GM21526 (cell line): ENCODE data around the gene TRIM41.
"Not testable (repeated sequence)": the region's sequence is repeated elsewhere in the genome, so short reads cannot be mapped to it uniquely, and the experiment has no call there.

Experiments
- ATAC-seq: cut with Tn5 transposase; IDR thresholded peaks from one replicate; pipeline ENCODE4 v1.9.1; 2021; ENCODE audit warnings: moderate library complexity; ENCODE audit not compliant: unreplicated experiment, low FRiP score

Gene TRIM41

DNA sequence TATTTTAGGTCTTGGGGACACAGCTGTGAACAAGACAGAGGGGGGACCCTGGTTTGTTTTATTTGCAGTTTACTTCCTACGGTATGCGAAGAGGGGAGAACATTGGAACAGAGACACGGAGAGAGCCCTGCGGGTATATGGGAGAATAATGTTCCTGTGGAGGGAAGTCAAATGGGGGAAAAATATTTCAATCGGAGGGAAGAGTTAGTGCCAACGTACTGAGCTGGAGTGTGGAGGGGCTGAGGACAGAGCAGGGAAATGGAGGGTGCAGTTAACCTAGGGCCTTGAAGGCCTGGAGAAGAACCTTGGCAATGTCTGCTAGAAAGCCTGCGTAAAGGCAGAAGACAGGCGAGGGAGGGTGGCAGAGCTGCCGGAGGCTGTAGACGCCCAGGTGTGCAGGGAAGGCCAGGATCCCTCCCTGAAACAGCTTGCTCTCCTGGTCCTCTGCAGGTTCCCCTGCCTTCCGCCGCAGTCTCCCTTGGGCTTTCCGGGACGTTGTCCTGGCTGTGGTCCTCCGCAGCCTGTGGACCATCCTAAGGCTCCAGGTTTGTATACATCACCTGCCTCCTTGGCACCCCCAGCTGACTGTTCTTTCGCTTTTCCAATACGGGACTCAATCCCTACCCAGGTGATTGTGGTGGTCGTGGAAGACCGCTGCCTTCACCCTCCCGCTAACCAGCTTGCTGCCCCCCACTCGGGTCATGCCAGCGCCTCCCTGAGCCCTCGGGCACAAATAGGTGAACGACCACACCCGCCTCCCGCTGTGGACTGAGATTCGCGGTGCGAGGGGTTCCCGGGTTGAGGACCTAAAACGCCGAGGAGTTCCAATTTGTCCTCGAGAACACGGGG, 22.6 kb downstream of the TRIM41 start:
- ATAC-seq = peak; percentile 2

- ATAC-seq = peak; percentile 30
Observed at GRCh38 chr5:181246276-181247049, 23.4 kb downstream of the TRIM41 start.

GRCh38 chr5:181248277-181248676, 25.2 kb downstream of the TRIM41 start:
- ATAC-seq = no peak

GRCh38 chr5:181255276-181255675, 32.2 kb downstream of the TRIM41 start:
- no peak for ATAC-seq

DNA sequence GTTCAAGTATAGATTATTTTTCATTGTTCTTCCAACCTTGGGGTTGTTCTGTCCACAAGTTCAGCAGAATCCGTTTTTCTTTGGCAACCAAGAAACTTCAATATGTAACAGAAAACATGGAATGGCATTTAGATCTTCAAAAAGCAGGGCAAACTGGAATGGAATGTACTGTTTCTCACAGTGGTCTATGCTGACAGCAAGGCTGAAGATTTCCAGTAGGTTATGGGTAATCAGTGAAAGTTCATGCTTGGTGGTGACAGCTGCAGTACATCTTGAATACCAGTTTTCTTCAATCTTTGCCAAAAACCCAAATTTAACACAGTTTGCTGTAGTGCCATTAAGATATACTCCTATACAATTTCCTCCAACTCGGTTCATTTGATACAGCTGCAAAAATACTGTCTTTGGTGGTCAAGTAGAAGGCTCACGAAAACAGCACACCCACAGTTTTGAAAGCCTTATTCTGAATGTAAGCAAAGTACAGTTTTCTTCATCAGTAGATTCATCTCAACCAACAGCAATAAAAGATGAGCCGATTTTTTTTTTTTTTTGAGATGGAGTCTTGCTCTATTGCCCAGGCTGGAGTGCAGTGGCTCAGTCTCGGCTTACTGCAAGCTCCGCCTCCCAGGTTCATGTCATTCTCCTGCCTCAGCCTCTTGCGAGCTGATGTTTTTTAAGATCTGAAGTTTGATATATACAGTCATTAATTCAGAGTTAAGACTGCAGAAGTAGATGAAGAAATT, 32.9 kb downstream of the TRIM41 start:
- ATAC-seq = no peak

GRCh38 chr5:181258576-181258975, 35.5 kb downstream of the TRIM41 start:
- no peak for ATAC-seq

- ATAC-seq = no peak
Observed at GRCh38 chr5:181259283-181259682, 36.2 kb downstream of the TRIM41 start.

GRCh38 chr5:181259974-181260719, 37.1 kb downstream of the TRIM41 start:
- ATAC-seq = no peak

DNA sequence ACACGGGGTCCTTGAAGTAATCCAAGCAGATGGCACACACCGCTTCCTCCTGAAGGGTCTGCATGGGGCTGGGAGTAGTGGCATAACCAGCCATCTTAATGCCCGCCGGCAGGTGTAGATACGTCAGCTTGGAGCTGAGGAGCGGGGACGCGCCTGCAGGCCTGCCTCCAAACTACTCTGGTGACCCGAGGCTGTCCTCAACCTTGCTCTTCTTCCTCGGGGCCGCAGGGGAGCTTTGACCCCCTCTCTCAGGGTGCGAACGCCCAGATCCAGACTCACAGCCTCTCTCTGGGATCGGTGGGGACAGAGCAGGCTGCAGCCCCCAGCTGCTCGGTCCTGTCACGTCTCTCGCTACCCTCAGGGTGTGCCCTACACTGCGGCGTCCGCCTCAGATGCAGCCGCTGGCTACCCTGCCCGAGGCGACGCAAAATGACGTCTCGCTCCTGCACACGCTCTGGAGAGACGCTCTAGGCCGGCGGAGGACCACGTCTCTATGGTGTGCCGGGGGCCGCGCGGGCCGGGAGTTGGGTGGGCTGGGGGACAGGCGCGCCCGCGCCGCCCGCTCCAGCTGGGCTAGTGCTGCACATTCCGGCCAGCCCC, 37.7 kb downstream of the TRIM41 start, which contains the start of gene TRIM52:
Gene TRIM52 (minus strand): TSS at position 424 of the 600 bp plus-strand sequence. CDS start 330 bp downstream, at position 94.
- ATAC-seq = peak; percentile 83

DNA sequence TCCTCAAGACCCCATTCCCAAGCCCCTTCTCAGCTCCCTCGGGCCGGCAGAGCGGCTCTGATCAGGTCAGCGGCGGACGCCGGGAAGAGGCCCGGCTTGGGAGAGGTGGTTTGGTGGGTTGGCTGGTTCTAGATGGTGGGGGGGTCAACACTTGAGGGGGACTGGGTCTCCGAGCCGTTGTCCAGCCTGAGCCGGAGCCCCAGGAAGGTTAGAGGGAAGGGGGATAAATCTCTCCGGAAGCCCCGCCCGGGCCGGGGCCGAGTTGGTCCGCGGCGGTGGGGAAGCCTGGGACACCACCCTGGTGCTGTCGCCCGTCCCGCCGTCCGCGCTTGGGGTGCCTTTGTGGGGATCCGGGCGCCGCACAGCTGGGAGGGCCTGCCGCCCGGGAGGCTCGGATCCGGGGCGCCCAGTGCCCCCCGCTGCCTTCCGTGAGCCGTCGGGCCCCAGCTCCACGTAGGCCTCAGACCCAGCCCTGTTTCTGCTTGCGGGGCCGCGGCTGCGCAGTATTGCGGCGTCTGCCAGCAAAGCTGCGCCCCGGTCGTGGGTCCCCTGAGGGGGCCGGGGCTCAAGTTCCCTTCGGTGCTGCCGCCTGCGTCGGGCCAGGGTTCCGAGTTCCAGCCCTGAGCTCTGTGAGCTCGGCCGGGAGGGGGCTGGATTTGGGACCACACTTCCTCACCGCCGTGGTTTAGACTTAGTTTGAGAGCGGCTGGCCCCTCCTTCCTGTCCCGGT, 38.4 kb downstream of the TRIM41 start:
- peak; percentile 50 for ATAC-seq

- no peak for ATAC-seq
Observed at GRCh38 chr5:181263633-181264032, 40.6 kb downstream of the TRIM41 start.

GRCh38 chr5:181265092-181265671, 42.1 kb downstream of the TRIM41 start:
- no peak for ATAC-seq

DNA sequence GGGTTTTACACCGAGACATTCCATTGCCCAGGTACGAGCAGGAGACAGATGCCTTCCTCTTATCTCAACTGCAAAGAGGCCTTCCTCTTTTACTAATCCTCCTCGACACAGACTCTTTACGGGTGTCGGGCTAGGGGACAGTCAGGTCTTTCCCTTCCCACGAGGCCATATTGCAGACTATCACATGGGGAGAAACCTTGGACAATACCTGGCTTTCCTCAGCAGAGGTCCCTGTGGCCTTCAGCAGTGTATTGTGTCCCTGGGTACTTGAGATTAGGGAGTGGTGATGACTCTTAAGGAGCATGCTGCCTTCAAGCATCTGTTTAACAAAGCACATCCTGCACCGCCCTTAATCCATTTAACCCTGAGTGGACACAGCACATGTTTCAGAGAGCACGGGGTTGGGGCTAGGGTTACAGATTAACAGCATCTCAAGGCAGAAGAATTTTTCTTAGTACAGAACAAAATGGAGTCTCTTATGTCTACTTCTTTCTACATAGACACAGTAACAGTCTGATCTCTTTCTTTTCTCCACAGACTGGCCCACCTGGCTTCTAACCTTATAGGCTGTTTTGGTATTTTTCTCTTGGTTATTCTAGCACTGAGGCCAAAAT, 44.3 kb downstream of the TRIM41 start:
- ATAC-seq = not testable (repeated sequence)

DNA sequence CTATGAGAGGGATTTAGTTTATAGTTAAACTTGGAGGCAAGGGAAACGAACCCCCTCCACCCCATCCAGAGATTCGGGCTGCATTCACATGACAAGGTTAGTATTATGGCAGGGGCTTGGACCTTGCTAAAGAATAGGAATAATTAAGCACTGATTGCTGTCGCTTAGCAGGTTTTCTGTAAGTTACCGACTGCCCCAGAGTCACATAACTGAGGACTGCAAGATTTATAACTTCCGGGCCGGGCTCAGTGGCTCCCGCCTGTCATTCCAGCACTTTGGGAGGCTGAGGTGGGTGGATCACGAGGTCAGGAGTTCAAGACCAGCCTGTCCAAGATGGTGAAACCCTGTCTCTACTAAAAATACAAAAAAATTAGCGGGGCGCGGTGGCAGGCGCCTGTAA, 44.8 kb downstream of the TRIM41 start:
- ATAC-seq = not testable (repeated sequence)

DNA sequence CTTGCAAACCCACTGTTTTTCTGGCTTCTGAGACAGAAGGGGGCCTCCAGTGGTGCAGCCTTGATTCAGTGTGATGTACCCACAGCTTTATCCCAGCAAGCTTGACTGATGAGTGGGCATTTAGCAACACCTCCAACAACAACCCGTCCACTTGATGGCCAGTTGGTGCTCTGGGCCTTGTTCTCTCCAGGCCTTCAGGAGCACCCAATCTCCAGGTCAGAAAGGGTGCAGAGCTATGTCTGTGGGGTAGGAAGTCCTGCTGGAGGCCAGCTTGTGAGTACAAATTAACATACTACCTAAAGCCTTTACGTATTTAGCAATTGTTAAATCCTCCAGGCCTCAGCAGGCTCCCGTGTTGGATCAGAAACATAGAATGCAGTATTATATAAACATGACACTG, 48.0 kb downstream of the TRIM41 start:
- no peak for ATAC-seq

GRCh38 chr5:181273433-181273744, 50.3 kb downstream of the TRIM41 start:
- not testable (repeated sequence) for ATAC-seq

DNA sequence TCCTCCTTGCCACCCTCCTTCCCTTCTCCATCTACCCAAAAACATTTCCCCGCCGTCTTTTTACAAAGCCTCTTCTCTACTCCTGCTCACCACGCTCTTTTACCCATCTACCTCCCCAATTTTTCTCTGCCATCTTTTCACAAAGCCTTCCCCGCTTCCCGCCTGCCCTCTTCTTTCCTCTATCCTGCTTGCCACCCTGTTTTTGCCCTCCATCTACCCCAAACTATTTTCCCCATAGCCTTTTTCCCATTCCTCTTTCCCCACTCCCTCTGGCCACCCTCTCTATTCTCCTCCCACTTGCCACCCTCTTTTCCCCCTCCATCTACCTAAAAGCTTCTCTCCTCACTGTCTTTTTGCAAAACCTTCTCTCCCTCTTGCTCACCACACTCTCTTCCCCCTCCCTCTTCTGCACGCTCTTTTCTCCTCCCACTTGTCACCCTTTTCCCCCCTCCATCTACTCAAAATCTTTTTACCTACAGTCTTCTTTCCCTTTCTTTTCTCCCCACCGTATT, 57.2 kb downstream of the TRIM41 start:
- no peak for ATAC-seq
